SK-N-DZ (cell line): ENCODE data around the gene PURA. TPM values are rescaled to one million over a fixed set of nuclear protein-coding genes. Genes with fewer than 3 reads are reported as not detected.

Source experiments
- DNase-seq: peaks from one replicate; pipeline ENCODE4 v3.0.0-alpha.2; 2015; ENCODE audit warnings: low spot score
- polyA plus RNA-seq, 2 experiments: library from polyadenylated mRNA; depleted of rRNA; stranded (reverse); fragments of >200 nt; gene quantifications; 2 replicates each; pipeline ENCODE4 v1.2.3, GENCODE V29; 2014

Gene PURA
- 3.7 and 3.9 TPM in 2 replicates for polyA plus RNA-seq (2014; cell fraction: cytosol; rRNA removed)
- 2.8 and 4.6 TPM in 2 replicates for polyA plus RNA-seq (2014; cell fraction: nucleus; rRNA removed)

DNA sequence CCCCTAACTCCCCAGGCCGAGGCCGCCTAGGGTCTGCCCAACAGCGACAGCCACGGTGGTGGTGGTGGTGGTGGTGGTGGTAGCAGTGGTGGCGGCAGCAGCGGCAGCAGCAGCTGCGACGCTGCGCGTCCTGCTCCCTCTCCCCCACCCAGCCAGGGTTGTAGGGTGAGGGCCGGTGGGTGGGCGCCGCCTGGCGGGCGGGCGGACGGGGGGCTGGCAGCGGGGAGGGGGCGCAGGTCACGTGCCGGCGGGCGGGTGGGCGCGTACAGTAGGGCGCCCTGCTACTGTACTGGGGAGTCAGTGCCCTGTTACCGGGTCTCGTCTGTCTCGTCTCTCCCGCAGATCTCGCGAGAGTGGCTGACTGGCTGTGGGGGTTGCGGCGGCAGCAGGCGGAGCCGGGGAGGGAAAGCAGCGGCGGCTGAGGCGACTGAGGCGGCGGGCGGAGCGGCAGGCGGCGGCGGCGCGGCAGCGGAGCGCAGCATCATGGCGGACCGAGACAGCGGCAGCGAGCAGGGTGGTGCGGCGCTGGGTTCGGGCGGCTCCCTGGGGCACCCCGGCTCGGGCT is at the start of gene PURA:
PURA (plus strand) TSS at position 411 of the 565 bp plus-strand sequence; CDS start at position 484, 73 bp downstream.
- peak; percentile 97 for DNase-seq

DNA sequence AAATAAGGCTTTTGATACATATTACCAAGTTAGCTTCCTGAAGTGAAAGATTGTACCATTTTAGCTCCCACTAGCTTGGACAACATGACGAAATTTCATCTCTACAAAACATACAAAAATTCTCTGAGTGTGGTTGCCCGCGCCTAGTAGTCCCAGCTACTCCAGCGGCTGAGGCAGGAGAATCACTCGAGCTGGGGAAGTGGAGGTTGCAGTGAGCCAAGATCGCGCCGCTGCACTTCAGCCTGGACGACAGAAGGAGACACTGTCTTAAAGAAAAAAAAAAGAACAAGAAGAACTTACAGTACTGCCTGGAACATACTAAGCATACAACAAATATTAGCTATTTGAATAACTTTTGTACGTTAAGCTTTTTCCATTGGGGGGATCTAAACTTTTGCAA is 41.1 kb upstream of the PURA start:
- DNase-seq, result no peak

DNA sequence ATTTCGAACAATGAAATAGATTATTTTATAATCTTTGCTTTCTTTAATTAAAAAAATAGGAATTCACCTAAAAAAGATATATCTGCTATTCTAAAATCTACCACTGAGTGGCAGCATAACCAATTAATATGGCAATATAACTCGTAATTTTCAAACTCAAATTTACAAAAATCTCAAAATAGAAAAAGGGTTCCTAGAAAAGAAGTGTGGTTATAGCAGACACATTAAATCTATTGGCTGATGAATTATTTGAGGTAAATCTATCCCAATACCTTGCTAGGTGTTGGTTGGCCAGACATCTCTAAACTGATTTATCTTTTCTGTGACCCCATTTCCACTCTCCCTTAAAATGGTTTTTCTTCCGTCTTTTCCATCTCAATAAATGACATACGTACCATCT is 40.6 kb upstream of the PURA start:
- DNase-seq, result no peak

DNA sequence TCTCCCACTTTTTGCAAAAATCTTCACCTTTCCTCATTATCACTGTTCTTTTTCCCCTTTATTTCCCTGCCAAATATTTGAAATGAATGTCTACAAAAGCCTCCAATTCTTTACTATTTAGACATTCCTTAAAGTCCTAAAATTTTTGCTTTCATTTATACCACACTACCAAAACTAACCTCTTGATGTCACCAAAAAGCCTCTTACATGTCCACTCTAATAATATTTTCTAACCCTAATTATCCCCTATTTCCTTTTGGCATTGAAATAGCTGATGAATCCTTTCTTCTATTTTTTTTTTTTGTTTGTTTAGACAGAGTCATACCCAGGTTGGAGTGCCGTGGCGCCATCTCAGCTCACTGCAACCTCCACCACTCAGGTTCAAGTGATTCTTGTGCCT is 38.5 kb upstream of the PURA start:
- DNase-seq, result no peak

DNA sequence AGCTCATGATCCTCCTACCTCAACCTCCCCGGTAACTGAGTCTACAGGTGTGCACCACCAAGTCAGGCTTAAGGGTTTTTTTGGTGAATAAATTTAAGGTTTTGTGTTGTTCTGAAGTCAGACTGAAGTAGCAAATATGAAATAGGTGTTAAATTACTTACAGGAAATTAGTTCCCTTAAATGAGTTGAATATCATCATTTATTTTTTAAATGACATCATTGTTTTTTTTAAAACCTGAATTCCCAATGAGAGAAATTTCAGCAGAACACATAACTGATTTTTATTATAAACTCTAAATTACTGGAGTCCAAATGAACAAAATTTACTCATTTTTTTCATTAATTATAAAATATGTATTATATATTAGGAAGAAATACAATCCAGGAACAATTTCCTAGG is 37.8 kb upstream of the PURA start:
- no peak for DNase-seq

DNA sequence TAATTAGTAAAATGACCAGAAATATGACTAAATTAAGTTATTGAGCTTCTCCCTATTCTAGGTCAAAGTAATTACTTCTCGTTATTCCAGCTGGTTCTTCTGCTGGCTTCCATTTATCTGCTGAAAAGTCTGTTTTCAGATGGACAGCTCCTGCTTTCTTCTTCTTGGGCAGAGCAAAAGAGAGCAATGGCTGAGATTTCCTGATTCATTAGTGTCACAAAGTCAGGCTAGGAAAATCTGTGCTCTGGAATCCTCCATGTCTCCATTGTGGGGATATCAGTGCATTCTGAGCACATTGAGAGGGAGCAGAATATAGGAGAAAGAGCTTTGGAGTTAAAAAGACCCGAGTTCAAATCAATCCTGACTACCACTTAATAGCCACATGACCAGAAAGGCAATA is 37.1 kb upstream of the PURA start:
- DNase-seq, result no peak

DNA sequence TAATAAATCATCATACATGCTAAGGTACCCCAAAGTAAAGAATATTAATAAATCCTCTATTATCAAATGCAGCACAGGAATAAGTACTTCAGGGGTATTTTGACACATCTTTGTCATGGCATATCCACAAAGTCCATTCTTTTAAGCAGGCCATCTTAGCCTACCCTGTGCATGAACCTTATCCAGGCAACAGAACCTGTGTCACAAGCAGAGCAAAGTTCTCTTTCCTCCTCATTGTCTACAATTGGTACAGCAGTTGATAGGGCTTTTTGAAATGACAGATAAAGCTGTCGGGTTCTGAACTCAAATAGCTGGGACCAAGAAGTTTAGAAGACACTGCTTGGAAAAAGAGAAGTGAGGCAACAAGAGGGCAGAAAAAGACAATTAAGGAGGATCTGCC is 30.8 kb upstream of the PURA start:
- DNase-seq, result no peak

DNA sequence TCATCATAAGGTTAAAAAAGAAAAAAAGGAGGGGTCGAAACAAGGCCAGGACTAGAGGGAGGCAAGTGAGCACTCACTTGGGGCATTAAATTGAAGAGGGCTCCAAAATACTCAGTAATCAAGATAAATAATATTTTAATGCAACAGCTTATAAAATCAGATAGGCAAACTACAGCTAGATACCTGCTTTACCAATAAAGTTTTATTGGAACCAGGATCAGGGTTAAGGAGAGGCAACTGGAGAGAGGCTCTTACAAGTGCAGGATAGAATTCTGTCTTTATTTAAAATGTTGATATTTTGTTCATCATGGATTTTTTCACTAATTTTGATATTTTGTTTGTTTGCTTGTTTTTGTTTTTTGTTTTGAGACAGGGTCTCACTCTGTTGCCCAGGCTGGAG is 30.3 kb upstream of the PURA start:
- no peak for DNase-seq

DNA sequence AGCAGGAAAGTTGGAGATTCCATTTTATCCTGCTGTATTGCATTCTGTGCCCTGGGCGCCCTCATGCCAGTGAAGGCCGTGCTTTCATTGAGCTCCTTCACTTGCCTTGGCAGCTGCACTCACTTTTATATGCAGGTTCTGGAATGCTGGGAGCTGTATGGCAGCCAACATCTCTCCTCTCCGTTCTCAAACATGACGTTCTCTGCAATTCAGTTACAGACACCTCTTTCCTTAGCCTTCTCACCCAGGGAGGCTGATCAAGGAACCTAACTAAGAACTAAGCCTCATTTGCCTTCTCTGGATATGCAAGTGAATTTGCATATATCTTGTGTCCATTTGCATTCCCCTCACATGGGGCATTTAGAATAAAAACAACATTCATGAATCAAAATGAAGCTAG is 29.4 kb upstream of the PURA start:
- DNase-seq, result no peak

DNA sequence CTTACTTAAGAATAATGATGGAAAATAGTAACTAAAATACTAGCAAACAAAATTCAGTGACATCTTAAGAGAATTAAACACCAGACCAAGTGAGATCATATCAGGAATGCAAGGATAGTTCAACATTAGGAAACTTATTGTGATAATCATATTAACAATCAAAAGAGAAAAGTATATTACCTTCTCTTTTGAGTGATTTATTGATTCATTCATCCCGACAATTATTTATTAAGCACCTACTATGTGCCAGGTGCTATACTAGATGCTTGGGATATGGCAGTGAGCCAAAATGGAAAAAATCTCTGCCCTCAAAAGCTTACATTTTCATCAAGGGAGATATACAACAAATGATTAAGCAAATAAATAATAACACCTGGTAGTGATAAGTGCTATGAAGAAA is 23.7 kb upstream of the PURA start:
- no peak for DNase-seq

DNA sequence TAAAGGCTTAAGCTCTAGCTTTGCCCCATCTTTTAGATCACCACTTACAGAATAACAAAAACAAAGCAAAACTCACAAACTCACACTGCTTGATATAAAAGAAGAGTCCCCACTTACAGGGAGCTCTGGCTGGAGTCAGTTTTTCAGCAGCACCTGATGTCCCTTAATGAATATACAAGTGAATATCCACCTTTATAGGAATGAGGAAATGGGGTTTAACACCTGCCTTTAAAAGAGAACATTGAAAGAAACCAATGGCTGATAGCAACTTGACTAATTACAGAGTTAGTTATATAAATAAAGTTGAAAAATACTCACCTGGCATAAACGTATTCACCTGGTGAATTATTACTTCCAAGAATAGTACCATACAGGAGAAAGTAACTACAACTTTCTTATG is 20.7 kb upstream of the PURA start:
- no peak for DNase-seq

DNA sequence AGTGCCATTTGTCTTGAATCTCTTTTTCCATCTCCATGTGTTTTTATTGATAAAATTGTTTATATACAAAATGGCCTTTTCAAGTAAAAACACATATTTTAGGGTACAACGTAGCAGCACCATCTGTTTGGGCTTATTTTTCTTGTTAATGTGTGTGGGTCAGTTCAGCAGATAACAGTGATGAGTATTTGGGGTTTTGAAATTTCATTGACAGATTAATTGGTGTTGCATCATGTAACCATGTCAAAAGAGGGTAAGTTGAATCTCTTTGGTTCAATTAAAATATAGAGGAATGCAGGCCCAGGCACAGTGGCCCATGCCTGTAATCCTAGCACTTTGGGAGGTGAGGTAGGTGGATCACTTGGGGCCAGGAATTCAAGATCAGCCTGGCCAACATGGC is 20.0 kb upstream of the PURA start:
- DNase-seq, result no peak

DNA sequence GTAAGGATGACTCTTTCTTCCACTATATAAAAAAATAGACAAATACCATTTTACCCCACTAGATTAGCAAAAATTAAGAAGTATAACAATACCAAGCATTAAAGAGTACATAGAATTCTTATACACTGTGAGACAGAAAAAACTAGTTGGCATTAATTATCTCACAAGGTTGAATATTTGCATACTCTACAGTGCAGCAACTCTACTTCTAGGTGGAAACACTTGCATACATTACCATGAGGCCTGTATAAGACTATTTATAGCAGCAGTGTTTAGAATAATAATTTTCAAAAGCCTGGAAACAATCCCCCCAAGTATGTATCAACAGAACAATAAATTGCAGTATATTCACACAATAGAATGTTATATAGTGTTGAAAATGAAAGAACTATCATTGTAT is 19.0 kb upstream of the PURA start:
- DNase-seq, result no peak

DNA sequence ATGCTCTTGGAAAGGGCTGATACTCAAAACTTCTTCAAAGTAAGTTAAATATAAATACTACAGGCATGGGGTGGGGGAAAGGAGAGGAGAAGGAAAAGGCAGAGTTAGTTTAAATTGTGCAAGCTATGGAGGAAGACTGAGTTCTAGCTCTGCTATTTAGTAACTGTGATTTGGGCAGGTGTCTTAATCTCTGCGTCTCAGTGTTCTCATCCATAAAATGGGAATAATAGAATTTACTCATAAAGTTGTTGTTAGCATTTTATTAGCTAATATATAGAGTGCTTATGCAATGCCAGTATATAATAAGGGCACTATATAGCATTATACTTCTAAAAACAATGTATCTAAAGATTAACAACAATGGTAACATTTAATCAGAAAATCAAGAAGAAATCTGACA is 12.7 kb upstream of the PURA start:
- DNase-seq, result no peak

DNA sequence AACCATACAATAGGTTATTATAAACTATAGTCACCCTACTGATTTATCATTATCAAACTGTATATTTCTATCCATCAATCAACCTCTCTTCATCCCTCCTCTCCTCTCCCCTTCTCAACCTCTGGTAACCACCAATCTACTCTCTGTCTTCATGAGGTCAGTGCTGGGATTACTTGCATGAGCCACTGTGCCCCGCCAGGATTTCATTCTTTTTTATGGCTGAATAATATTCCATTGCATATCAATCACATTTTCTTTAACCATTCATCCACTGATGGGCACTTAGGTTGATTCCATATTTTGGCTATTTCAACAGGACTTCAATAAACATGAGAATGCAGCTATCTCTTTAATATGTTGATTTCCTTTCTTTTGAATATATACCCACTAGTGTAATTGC is 10.8 kb upstream of the PURA start:
- no peak for DNase-seq

DNA sequence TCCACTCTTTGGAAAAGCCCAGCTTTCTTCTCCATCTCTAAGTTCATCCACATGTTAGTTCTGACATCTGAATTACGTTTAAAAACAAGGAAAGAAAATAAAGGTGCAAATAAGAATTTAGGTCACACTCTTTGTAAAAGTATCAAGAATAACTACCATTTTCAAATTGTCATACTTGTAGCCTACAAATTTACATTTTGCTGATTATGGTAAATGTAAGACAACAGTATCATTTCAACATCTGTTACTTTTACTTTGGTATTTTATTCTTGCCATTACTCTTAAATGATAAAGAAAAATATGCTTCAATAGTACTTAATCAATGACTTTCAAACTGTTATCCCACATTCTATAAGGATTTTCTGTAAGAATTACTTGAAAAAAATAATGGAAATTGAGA is 9.8 kb upstream of the PURA start:
- no peak for DNase-seq

DNA sequence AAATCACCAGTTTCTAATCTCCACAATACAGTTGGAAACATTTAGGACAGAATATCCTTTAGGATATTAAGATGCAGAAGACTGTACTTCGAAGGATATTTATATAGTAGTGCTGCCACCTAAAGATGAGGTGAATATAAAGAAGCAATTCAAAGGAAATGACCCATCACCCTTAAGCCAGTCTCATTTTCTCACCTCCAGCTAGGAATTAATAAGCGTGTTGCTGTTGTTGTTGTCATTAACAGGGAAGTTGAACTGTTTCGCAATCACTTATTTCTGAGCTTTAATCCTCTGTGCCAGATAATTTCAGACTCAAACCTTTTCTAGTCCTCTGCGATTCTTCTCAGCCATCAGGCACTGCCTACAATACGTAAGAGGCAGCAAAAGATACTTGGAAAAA is 7.8 kb upstream of the PURA start:
- DNase-seq, result no peak

DNA sequence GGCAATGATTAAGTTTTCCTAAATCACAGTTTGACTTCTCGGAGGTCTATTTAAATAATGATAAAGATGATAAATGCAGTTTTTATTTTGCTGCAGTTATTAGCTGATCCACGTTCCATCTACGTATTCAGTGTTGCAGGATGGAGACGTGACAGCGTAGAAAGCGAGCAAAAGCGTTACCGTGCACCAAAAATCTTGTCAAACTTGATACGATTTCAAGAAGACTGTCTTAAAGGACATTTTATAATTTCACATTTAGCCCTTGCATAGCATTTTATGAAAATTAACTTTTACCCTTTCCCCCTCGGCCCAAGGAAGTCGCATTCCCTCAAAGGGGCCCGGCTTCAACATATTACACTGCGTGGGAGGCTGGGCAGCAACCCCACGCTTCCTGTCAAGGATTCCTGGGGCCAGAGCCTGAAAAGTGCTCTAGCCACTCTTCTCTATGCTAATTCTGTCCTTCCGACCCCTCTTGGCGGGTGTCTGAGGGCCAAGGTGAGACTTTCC is 7.1 kb upstream of the PURA start:
- DNase-seq, result no peak

DNA sequence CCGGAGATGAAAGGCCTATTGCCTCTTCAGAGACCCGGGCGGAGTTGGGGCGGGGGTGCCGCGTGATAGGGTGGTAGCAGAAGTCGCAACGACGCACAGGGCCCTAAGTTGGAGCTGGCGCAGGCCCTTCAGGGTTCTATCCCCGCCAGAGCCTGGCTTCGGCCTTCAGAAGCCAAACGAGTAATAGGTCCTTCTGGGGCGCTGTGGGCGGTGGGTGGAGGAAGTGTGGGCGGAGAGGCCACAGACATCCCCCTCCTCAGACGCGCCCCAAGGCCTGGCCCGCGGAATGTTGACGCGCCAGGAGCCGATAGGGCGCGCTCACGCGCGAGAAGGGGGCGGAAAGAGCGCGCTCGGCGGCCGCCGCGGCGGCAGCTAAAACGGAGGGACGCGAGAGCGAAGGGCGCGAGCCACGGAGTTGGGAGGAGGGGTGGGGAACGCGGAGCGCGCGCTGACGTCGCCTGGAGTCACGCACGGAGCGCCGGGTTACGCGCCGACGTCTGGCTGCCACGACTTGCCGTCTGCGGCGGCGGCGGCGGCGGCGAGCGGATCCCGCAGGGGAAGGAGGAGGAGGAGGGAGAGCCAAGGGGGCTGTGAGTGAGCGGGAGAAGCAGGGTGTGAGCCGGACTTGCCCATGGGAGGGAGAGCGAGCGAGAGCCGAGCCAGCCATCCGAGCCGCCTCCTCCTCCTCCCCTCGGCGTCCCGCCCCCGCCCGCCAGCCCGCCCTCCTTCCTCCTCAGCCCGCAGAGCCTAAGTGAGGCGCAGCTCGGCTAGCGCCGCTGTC is 6.4 kb upstream of the PURA start:
- DNase-seq, result peak; percentile 93

DNA sequence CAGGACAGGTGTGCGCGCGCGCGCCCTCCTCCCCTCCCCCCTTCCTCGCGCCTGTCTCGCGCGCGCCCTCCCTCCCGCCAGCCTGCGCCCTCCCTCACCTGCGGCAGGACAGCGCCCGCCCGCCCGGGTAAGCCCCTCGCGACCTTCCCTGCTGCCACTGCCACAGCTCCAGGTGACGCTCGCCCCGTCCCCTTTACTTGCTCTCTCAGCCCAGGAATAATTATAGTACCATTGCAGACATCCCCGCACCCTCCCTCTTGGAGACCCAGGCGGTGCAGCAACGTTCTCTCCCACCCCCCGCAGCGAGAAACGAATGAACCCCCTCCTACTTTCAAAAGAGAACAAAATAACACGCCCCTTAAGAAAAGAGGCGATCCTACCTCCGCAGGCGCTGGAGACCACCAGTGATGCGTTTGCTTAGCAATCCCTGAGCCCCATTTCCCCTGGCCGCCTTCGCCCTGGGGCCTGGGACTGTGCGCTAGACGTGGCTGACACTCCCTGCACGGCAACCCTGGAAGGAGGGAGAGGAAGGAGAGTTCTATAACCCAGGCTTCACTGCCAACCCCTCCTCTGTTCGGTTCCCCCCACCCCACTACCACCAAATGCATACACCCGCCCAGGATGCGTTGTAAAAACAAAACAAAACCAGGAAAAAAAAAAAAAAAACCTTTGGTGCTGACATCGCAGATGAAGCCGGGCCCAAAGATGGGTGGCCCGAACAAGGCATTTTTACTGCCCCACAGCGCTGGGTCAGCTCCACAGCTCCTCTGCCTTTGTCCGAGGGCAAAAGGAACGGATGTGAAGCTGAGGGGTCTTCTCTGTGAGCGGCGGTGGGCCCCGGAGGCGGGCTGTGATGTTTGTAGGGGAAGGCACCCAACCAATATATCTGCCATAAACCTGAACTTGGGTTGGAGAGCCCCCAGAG is 5.6 kb upstream of the PURA start:
- peak; percentile 39 for DNase-seq

DNA sequence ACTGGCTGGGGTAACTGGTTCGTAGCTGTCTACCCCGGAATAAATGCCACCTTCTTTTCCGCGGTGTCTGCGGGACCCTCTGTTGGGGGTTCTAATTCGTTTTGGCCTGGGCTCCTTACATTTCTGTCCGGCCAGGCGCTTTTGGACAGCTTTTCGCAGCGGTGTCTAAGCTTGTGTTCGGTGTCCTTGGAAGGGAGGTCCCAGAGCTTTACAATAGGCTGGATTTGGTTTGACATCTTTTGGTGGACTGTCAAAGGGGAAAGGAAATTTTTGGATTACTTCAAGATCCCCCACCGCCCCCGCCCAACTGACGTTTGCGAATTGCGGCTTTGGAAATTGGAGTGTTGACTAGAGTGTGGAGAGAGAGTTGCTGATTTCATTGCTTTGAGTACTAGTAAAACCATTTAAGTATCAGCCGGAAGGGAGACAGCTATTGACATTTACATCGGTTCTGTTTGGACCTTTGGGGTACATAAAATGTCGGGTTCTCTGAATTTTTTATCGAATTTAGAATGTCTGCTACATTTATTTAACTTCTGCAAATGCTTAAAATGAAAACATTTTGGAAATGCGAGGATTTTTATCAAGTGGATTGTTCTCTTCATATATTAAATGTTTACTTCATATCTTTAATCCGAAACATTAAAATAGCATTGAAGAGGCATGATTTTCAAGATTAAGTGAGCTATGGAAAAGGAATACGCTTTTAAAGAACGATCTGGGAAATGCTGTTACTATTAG is 4.7 kb upstream of the PURA start:
- no peak for DNase-seq
